Measurements from ENCODE around the gene PITX2. TPM values are rescaled to one million over a fixed set of nuclear protein-coding genes. Genes with fewer than 3 reads are reported as not detected.

Gene PITX2
- total RNA-seq, 1 experiment from 2014 or later: 8.3 TPM

DNA sequence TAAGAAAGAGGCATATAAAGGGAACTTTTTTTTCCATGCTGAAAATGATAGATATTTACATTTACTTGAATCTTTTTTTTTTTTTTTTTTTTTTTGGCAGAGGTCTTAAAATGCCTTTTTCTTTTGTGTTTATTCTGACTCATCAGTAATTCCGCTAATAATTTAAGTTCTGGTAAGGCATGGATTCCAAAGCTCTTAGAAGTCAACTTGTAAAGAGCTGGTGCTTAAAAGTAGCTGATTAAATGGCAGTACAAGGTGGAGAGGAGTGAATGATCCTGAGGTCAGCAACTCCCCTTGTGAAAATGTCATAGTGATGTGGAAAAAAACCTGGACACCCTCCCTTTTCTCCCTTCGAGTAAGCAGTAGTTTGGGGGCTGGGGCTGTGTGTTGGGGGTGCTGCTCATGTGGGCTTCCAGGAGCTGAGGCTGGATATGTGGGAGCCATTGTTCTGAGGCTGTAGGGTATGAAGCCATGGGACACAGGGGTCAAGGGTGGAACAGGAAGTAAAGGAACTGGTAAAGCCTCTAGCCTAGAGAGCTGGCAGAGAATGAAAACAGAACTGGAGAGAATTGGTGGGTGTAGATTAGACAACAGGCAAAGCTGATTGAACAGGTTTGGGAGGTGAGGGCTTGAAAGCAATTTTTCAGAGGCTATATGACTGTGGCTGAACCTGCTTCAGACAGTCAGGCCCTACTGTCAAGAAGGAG is 41.0 kb upstream of the PITX2 start:
- POLR2A ChIA-PET: no interaction called here
- no peak for DNase-seq (ENCODE audit: low read depth, low spot score)
- H3K4me3 ChIP-seq (replicated peaks in 1 of 2; ENCODE audit: low read depth in 1 of 2, low read length in 2 of 2): no peak overlapping the region

DNA sequence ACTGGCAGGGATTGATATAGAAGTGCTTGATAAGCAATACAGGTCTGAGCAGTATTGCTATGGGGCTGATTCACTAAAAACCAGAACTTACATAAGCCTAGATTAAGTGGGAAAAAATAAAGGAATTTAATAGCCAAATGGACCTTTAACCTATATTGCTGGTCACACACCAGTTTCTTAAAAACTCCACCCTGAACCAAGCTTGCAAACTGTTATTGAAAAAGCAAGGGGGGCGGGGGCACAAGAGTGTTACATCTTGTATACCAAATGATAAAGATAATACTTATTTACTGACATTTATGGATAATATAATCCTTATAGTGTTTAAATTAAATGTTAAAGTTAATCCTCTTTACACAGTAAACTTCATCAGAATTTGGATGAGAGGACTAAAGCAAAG is 40.3 kb upstream of the PITX2 start:
- POLR2A ChIA-PET: no interaction called here
- BruUV-seq (replicated peaks): no TSS peak
- intact Hi-C loops (cut with micrococcal nuclease): no loop called here
- no peak for TF ChIP-seq RAD21 (IDR thresholded peaks at IDR 0.05; ENCODE audit: low read depth)
- TF ChIP-seq ZNF274 (IDR thresholded peaks at IDR 0.05; ENCODE audit: low read depth, low read length): no peak
- TF ChIP-seq, protein P1, sequence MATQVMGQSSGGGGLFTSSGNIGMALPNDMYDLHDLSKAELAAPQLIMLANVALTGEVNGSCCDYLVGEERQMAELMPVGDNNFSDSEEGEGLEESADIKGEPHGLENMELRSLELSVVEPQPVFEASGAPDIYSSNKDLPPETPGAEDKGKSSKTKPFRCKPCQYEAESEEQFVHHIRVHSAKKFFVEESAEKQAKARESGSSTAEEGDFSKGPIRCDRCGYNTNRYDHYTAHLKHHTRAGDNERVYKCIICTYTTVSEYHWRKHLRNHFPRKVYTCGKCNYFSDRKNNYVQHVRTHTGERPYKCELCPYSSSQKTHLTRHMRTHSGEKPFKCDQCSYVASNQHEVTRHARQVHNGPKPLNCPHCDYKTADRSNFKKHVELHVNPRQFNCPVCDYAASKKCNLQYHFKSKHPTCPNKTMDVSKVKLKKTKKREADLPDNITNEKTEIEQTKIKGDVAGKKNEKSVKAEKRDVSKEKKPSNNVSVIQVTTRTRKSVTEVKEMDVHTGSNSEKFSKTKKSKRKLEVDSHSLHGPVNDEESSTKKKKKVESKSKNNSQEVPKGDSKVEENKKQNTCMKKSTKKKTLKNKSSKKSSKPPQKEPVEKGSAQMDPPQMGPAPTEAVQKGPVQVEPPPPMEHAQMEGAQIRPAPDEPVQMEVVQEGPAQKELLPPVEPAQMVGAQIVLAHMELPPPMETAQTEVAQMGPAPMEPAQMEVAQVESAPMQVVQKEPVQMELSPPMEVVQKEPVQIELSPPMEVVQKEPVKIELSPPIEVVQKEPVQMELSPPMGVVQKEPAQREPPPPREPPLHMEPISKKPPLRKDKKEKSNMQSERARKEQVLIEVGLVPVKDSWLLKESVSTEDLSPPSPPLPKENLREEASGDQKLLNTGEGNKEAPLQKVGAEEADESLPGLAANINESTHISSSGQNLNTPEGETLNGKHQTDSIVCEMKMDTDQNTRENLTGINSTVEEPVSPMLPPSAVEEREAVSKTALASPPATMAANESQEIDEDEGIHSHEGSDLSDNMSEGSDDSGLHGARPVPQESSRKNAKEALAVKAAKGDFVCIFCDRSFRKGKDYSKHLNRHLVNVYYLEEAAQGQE (IDR thresholded peaks at IDR 0.05; ENCODE audit: low read depth): no peak
- no peak for TF ChIP-seq JUND (IDR thresholded peaks at IDR 0.05)
- no peak for TF ChIP-seq FOSL1 (IDR thresholded peaks at IDR 0.05; ENCODE audit: low read depth)
- no peak for TF ChIP-seq ELF1 (IDR thresholded peaks at IDR 0.05; ENCODE audit: borderline replicate concordance, low read depth)
- no peak for TF ChIP-seq ZFX (IDR thresholded peaks at IDR 0.05)
- no peak for TF ChIP-seq CTCF (IDR thresholded peaks at IDR 0.05 in 2 of 3, conservative IDR thresholded peaks at IDR 0.05 in 1 of 3; ENCODE audit: borderline replicate concordance in 1 of 3, insufficient read depth in 1 of 3, low read depth in 2 of 3, low read length in 2 of 3)
- TF ChIP-seq EGR1 (IDR thresholded peaks at IDR 0.05; ENCODE audit: low read depth): no peak
- no peak for TF ChIP-seq ATF3 (IDR thresholded peaks at IDR 0.05)
- TF ChIP-seq SIN3A (IDR thresholded peaks at IDR 0.05; ENCODE audit: low read depth): no peak

More for the DNA sequence above, 41.0 kb upstream of the PITX2 start:
- CTCF ChIA-PET: no interaction called here
- Histone ChIP-seq H3K9ac (ENCODE audit: low read length) (no peak overlapping the region), H3K4me2 (ENCODE audit: low read length) (peak overlapping the region; percentile 27; the same call in 1 of the 2 replicates), H3K9me3 (ENCODE audit: control insufficient read depth in 1 of 2, insufficient read depth in 1 of 2, low read depth in 1 of 2, low read length in 2 of 2) (no peaks in the 10 kb centered on the region), H3K27ac (ENCODE audit: low read depth, low read length) (no peak overlapping the region), H3K4me1 (ENCODE audit: control insufficient read depth in 1 of 2, insufficient read depth in 2 of 2, low read length in 2 of 2) (peaks cover 0 to 13% of the 10 kb centered on the region in 2 experiments; a peak in 2 of 4 replicates), H3K36me3 (ENCODE audit: control insufficient read depth in 1 of 2, insufficient read depth in 2 of 2, low read length in 2 of 2) (no peaks in the 10 kb centered on the region), H4K20me1 (ENCODE audit: insufficient read depth) (no peaks in the 10 kb centered on the region), H3K9me2 (ENCODE audit: insufficient read depth) (no peaks in the 10 kb centered on the region), H3K27me3 (ENCODE audit: insufficient read depth, low read length) (no peaks in the 10 kb centered on the region), H3K79me2 (ENCODE audit: insufficient read depth, low read length) (no peaks in the 10 kb centered on the region), H2AFZ (ENCODE audit: low read depth, low read length, poor library complexity, severe bottlenecking) (peak overlapping the region; percentile 4)
- TF ChIP-seq FOSL1 (IDR thresholded peaks at IDR 0.05; ENCODE audit: low read depth) (peak; percentile 16; the same call in 1 of the 2 replicates), ATF3 (IDR thresholded peaks at IDR 0.05) (no peak), YY1 (IDR thresholded peaks at IDR 0.05; ENCODE audit: extremely low read depth, insufficient replicate concordance, low read depth, low read length) (no peak), SP1 (IDR thresholded peaks at IDR 0.05; ENCODE audit: low read depth) (no peak), ZFX (IDR thresholded peaks at IDR 0.05) (no peak), CEBPB (IDR thresholded peaks at IDR 0.05; ENCODE audit: low read depth) (no peak)
- RAD21 ChIA-PET (ENCODE audit: low non-redundant PET in 1 of 2, low total read pairs in 2 of 2, uncharacterized antibody in 2 of 2, unreplicated experiment in 2 of 2): no interaction called here
- ATAC-seq: peak; percentile 61
- BruUV-seq (replicated peaks): no TSS peak
- intact Hi-C loops (cut with micrococcal nuclease): no loop called here

More for the DNA sequence above, 40.3 kb upstream of the PITX2 start:
- no peak for ATAC-seq
- H3K4me2 ChIP-seq (ENCODE audit: low read length): peak overlapping the region; percentile 27; the same call in 1 of the 2 replicates
- H3K9me3 ChIP-seq (ENCODE audit: control insufficient read depth in 1 of 2, insufficient read depth in 1 of 2, low read depth in 1 of 2, low read length in 2 of 2): no peaks in the 10 kb centered on the region
- H3K9me2 ChIP-seq (ENCODE audit: insufficient read depth): no peaks in the 10 kb centered on the region
- ChIA-PET CTCF (no interaction called here), RAD21 (ENCODE audit: low non-redundant PET in 1 of 2, low total read pairs in 2 of 2, uncharacterized antibody in 2 of 2, unreplicated experiment in 2 of 2) (no interaction called here)
- no peak for DNase-seq (ENCODE audit: low read depth, low spot score)
- H3K36me3 ChIP-seq (ENCODE audit: control insufficient read depth in 1 of 2, insufficient read depth in 2 of 2, low read length in 2 of 2): no peaks in the 10 kb centered on the region
- no peaks in the 10 kb centered on the region for H4K20me1 ChIP-seq (ENCODE audit: insufficient read depth)
- H3K4me3 ChIP-seq (replicated peaks in 1 of 2; ENCODE audit: low read depth in 1 of 2, low read length in 2 of 2): no peak overlapping the region
- H3K9ac ChIP-seq (ENCODE audit: low read length): no peak overlapping the region
- H3K4me1 ChIP-seq (ENCODE audit: control insufficient read depth in 1 of 2, insufficient read depth in 2 of 2, low read length in 2 of 2): peaks cover 0 to 13% of the 10 kb centered on the region in 2 experiments; a peak in 2 of 4 replicates
- no peak overlapping the region for H3K27ac ChIP-seq (ENCODE audit: low read depth, low read length)
- H3K79me2 ChIP-seq (ENCODE audit: insufficient read depth, low read length): no peaks in the 10 kb centered on the region
- no peaks in the 10 kb centered on the region for H3K27me3 ChIP-seq (ENCODE audit: insufficient read depth, low read length)
- H2AFZ ChIP-seq (ENCODE audit: low read depth, low read length, poor library complexity, severe bottlenecking): no peak overlapping the region

Data from HCT116 (cell line).